Measurements from ENCODE around the gene RABGEF1.
"Not testable (repeated sequence)": the region's sequence is repeated elsewhere in the genome, so short reads cannot be mapped to it uniquely, and the experiment has no call there.

Gene RABGEF1

GRCh38 chr7:66736892-66737291 is 3.6 kb upstream of the RABGEF1 start:
- no peak for DNase-seq

- no peak for DNase-seq
Measured at GRCh38 chr7:66737667-66738066, 2.9 kb upstream of the RABGEF1 start.

- DNase-seq: no peak
Measured at GRCh38 chr7:66739477-66739876, 1.1 kb upstream of the RABGEF1 start.

- no peak for DNase-seq
Measured at GRCh38 chr7:66739953-66740301, 606 bp upstream of the RABGEF1 start.

GRCh38 chr7:66740980-66741709 is 612 bp downstream of the RABGEF1 start:
- not testable (repeated sequence) for DNase-seq

- DNase-seq: no peak
Measured at GRCh38 chr7:66741710-66742049, 1.1 kb downstream of the RABGEF1 start.

GRCh38 chr7:66742298-66742697 is 1.8 kb downstream of the RABGEF1 start:
- peak; percentile 47 for DNase-seq

- DNase-seq: no peak
Measured at GRCh38 chr7:66743920-66744319, 3.4 kb downstream of the RABGEF1 start.

GRCh38 chr7:66747385-66747784 is 6.9 kb downstream of the RABGEF1 start:
- DNase-seq: no peak

GRCh38 chr7:66747881-66748511 is 7.5 kb downstream of the RABGEF1 start:
- DNase-seq: no peak

GRCh38 chr7:66748791-66749190 is 8.3 kb downstream of the RABGEF1 start:
- no peak for DNase-seq

- DNase-seq: no peak
Measured at GRCh38 chr7:66751945-66752344, 11.4 kb downstream of the RABGEF1 start.

GRCh38 chr7:66754541-66754940 is 14.0 kb downstream of the RABGEF1 start:
- DNase-seq: no peak

- not testable (repeated sequence) for DNase-seq
Measured at GRCh38 chr7:66755059-66755458, 14.5 kb downstream of the RABGEF1 start.

GRCh38 chr7:66756227-66756626 is 15.7 kb downstream of the RABGEF1 start:
- not testable (repeated sequence) for DNase-seq

GRCh38 chr7:66756889-66757288 is 16.4 kb downstream of the RABGEF1 start:
- no peak for DNase-seq

- no peak for DNase-seq
Measured at GRCh38 chr7:66757939-66758338, 17.4 kb downstream of the RABGEF1 start.

GRCh38 chr7:66758950-66759628 is 18.6 kb downstream of the RABGEF1 start:
- DNase-seq: no peak

- DNase-seq: not testable (repeated sequence)
Measured at GRCh38 chr7:66763183-66763582, 22.6 kb downstream of the RABGEF1 start.

- DNase-seq: not testable (repeated sequence)
Measured at GRCh38 chr7:66763633-66764355, 23.3 kb downstream of the RABGEF1 start.

- not testable (repeated sequence) for DNase-seq
Measured at GRCh38 chr7:66764905-66765304, 24.4 kb downstream of the RABGEF1 start.

- not testable (repeated sequence) for DNase-seq
Measured at GRCh38 chr7:66765322-66766025, 24.9 kb downstream of the RABGEF1 start.

- DNase-seq: no peak
Measured at GRCh38 chr7:66766041-66766440, 25.5 kb downstream of the RABGEF1 start.
